Measurements from ENCODE around the gene PIGZ. TPM values are rescaled to one million over a fixed set of nuclear protein-coding genes. Genes with fewer than 3 reads are reported as not detected.
"Not testable (repeated sequence)": the region's sequence is repeated elsewhere in the genome, so short reads cannot be mapped to it uniquely, and the experiment has no call there.

PIGZ gene
- total RNA-seq, 1 experiment from 2014 or later: 0.23 TPM

GRCh38 chr3:196949750-196950149 is 18.9 kb downstream of the PIGZ start:
- DNase-seq (ENCODE audit: low read depth): no peak

- no peak for DNase-seq (ENCODE audit: low read depth)
Measured at GRCh38 chr3:196949285-196949619, 19.4 kb downstream of the PIGZ start.

GRCh38 chr3:196948442-196949284 is 20.0 kb downstream of the PIGZ start:
- DNase-seq (ENCODE audit: low read depth): no peak

GRCh38 chr3:196947860-196948441 is 20.7 kb downstream of the PIGZ start:
- DNase-seq (ENCODE audit: low read depth): no peak

- DNase-seq (ENCODE audit: low read depth): no peak
Measured at GRCh38 chr3:196947136-196947859, 21.3 kb downstream of the PIGZ start.

GRCh38 chr3:196944037-196944790 is 24.4 kb downstream of the PIGZ start:
- DNase-seq (ENCODE audit: low read depth): not testable (repeated sequence)

- DNase-seq (ENCODE audit: low read depth): no peak
Measured at GRCh38 chr3:196942915-196943277, 25.7 kb downstream of the PIGZ start.

- DNase-seq (ENCODE audit: low read depth): peak; percentile 100
Measured at GRCh38 chr3:196942226-196942914, 26.3 kb downstream of the PIGZ start, which contains the start of gene NCBP2. NCBP2 (minus strand) TSS chr3:196942528; CDS start chr3:196942503, 25 bp downstream.

- DNase-seq (ENCODE audit: low read depth): no peak
Measured at GRCh38 chr3:196941729-196942225, 26.9 kb downstream of the PIGZ start.

- no peak for DNase-seq (ENCODE audit: low read depth)
Measured at GRCh38 chr3:196938576-196938975, 30.1 kb downstream of the PIGZ start.

- no peak for DNase-seq (ENCODE audit: low read depth)
Measured at GRCh38 chr3:196938124-196938523, 30.5 kb downstream of the PIGZ start.

- DNase-seq (ENCODE audit: low read depth): no peak
Measured at GRCh38 chr3:196936288-196936687, 32.3 kb downstream of the PIGZ start.

GRCh38 chr3:196932600-196932999 is 36.0 kb downstream of the PIGZ start:
- no peak for DNase-seq (ENCODE audit: low read depth)

- DNase-seq (ENCODE audit: low read depth): no peak
Measured at GRCh38 chr3:196931828-196932587, 36.6 kb downstream of the PIGZ start.

GRCh38 chr3:196931157-196931556 is 37.5 kb downstream of the PIGZ start:
- no peak for DNase-seq (ENCODE audit: low read depth)

GRCh38 chr3:196927571-196928453 is 40.8 kb downstream of the PIGZ start:
- no peak for DNase-seq (ENCODE audit: low read depth)

GRCh38 chr3:196920733-196921132 is 47.9 kb downstream of the PIGZ start:
- DNase-seq (ENCODE audit: low read depth): no peak

- no peak for DNase-seq (ENCODE audit: low read depth)
Measured at GRCh38 chr3:196918968-196919367, 49.7 kb downstream of the PIGZ start.

- DNase-seq (ENCODE audit: low read depth): no peak
Measured at GRCh38 chr3:196916995-196917394, 51.6 kb downstream of the PIGZ start.
